Keratinocyte (primary cell): Measurements from ENCODE around the gene KCNQ2.

Source experiments
- CTCF ChIP-seq, 3 experiments: IDR thresholded peaks in 1 of 3; conservative IDR thresholded peaks in 1 of 3; optimal IDR thresholded peaks in 1 of 3; 2 replicates in 2 of 3; 3 replicates in 1 of 3; pipeline versions ENCODE3 to v1.5.1; 2011; ENCODE audit warnings: low read length in 3 of 3, mild to moderate bottlenecking in 3 of 3, moderate library complexity in 2 of 3, control low read depth in 1 of 3, inconsistent platforms in 1 of 3; ENCODE audit not compliant: insufficient read depth in 2 of 3; ENCODE audit errors: extremely low read depth in 1 of 3
- EZH2 ChIP-seq: IDR thresholded peaks from one replicate; pipeline ENCODE4 v1.6.1; 2012; ENCODE audit warnings: inconsistent platforms, mild to moderate bottlenecking, low read length, moderate library complexity

- TF ChIP-seq CTCF (optimal IDR thresholded peaks at IDR 0.05 in 1 of 3, IDR thresholded peaks at IDR 0.05 in 1 of 3, conservative IDR thresholded peaks at IDR 0.05 in 1 of 3; ENCODE audit: extremely low read depth in 1 of 3, insufficient read depth in 2 of 3, low read length in 3 of 3) (no peak), EZH2 (no peak)
Observed at GRCh38 chr20:63440366-63440955, 32.0 kb downstream of the KCNQ2 start.
